ENCODE data around the gene MYO7B.

The MYO7B gene

GRCh38 chr2:127578411-127578810 lies 42.9 kb downstream of the MYO7B start:
- H3K27me3 ChIP-seq (ENCODE audit: insufficient read depth, poor library complexity, severe bottlenecking) = no peaks in the 10 kb centered on the region
- no peaks in the 10 kb centered on the region for H3K36me3 ChIP-seq (ENCODE audit: low read depth)
- no peaks in the 10 kb centered on the region for H3K4me1 ChIP-seq (ENCODE audit: insufficient read depth, poor library complexity, severe bottlenecking)
- H3K27ac ChIP-seq (ENCODE audit: poor library complexity, severe bottlenecking) = no peak overlapping the region
- no peaks in the 10 kb centered on the region for H3K9me3 ChIP-seq (ENCODE audit: severe bottlenecking)
- ATAC-seq (ENCODE audit: low read depth) (no peak), DNase-seq (ENCODE audit: low spot score) (no peak)
- TF ChIP-seq CTCF (IDR thresholded peaks at IDR 0.05; ENCODE audit: poor library complexity, severe bottlenecking) = no peak
- no peak overlapping the region for H3K4me3 ChIP-seq (ENCODE audit: severe bottlenecking)

GRCh38 chr2:127579231-127579630 lies 43.7 kb downstream of the MYO7B start:
- TF ChIP-seq CTCF (IDR thresholded peaks at IDR 0.05; ENCODE audit: poor library complexity, severe bottlenecking) = no peak
- Histone ChIP-seq H3K27ac (ENCODE audit: poor library complexity, severe bottlenecking) (no peak overlapping the region), H3K4me1 (ENCODE audit: insufficient read depth, poor library complexity, severe bottlenecking) (no peaks in the 10 kb centered on the region), H3K9me3 (ENCODE audit: severe bottlenecking) (no peaks in the 10 kb centered on the region), H3K36me3 (ENCODE audit: low read depth) (no peaks in the 10 kb centered on the region), H3K27me3 (ENCODE audit: insufficient read depth, poor library complexity, severe bottlenecking) (no peaks in the 10 kb centered on the region), H3K4me3 (ENCODE audit: severe bottlenecking) (no peak overlapping the region)
- ATAC-seq (ENCODE audit: low read depth) = no peak
- no peak for DNase-seq (ENCODE audit: low spot score)

GRCh38 chr2:127580167-127581049 lies 44.9 kb downstream of the MYO7B start:
- Histone ChIP-seq H3K9me3 (ENCODE audit: severe bottlenecking) (no peaks in the 10 kb centered on the region), H3K36me3 (ENCODE audit: low read depth) (no peaks in the 10 kb centered on the region), H3K27me3 (ENCODE audit: insufficient read depth, poor library complexity, severe bottlenecking) (no peaks in the 10 kb centered on the region), H3K4me1 (ENCODE audit: insufficient read depth, poor library complexity, severe bottlenecking) (no peaks in the 10 kb centered on the region), H3K4me3 (ENCODE audit: severe bottlenecking) (no peak overlapping the region), H3K27ac (ENCODE audit: poor library complexity, severe bottlenecking) (no peak overlapping the region)
- no peak for ATAC-seq (ENCODE audit: low read depth)
- no peak for TF ChIP-seq CTCF (IDR thresholded peaks at IDR 0.05; ENCODE audit: poor library complexity, severe bottlenecking)
- DNase-seq (ENCODE audit: low spot score) = no peak

GRCh38 chr2:127581050-127581345 lies 45.5 kb downstream of the MYO7B start:
- no peaks in the 10 kb centered on the region for H3K9me3 ChIP-seq (ENCODE audit: severe bottlenecking)
- no peak for ATAC-seq (ENCODE audit: low read depth)
- TF ChIP-seq CTCF (IDR thresholded peaks at IDR 0.05; ENCODE audit: poor library complexity, severe bottlenecking) = no peak
- DNase-seq (ENCODE audit: low spot score) = no peak
- no peak overlapping the region for H3K27ac ChIP-seq (ENCODE audit: poor library complexity, severe bottlenecking)
- H3K36me3 ChIP-seq (ENCODE audit: low read depth) = no peaks in the 10 kb centered on the region
- no peak overlapping the region for H3K4me3 ChIP-seq (ENCODE audit: severe bottlenecking)
- H3K4me1 ChIP-seq (ENCODE audit: insufficient read depth, poor library complexity, severe bottlenecking) = no peaks in the 10 kb centered on the region
- no peaks in the 10 kb centered on the region for H3K27me3 ChIP-seq (ENCODE audit: insufficient read depth, poor library complexity, severe bottlenecking)
